SU-DHL-6 (cell line): ENCODE results near the gene HOXA13.

ENCODE experiments used
- H2AFZ ChIP-seq: fragments of 200-600 bp; sonication (generic); 2 replicates; pipeline ENCODE4 v1.6.1; 2014; ENCODE audit warnings: low read depth, mild to moderate bottlenecking, moderate library complexity, mixed read lengths, antibody characterized with exemption, low read length; ENCODE audit not compliant: severe bottlenecking
- H3F3A ChIP-seq: fragments of 200-600 bp; shearing (Covaris generic); 2 replicates; pipeline ENCODE4 v1.6.0; 2016; ENCODE audit warnings: antibody characterized with exemption, mild to moderate bottlenecking; ENCODE audit not compliant: insufficient read depth
- H3K27ac ChIP-seq: fragments of 200-600 bp; sonication (generic); 2 replicates; pipeline ENCODE4 v1.5.1; 2016; ENCODE audit warnings: low read depth, mild to moderate bottlenecking, low read length, moderate library complexity, mixed read lengths
- H3K27me3 ChIP-seq: fragments of 200-600 bp; sonication (generic), shearing (Covaris generic); 2 replicates; pipeline ENCODE4 v1.6.0; 2014; ENCODE audit warnings: mild to moderate bottlenecking, low read length
- H3K36me3 ChIP-seq: fragments of 200-600 bp; sonication (generic); 2 replicates; pipeline ENCODE4 v1.6.1; 2014; ENCODE audit warnings: mild to moderate bottlenecking, low read length, mixed read lengths
- H3K4me2 ChIP-seq: fragments of 300-600, 200-600 bp; shearing (Covaris generic), sonication (generic); 2 replicates; pipeline ENCODE4 v1.6.0; 2014; ENCODE audit warnings: low read length, low read depth, mild to moderate bottlenecking; ENCODE audit not compliant: poor library complexity, severe bottlenecking
- H3K4me3 ChIP-seq: fragments of 200-600 bp; sonication (generic); 2 replicates; pipeline ENCODE4 v1.5.1; 2014; ENCODE audit warnings: antibody characterized with exemption, low read length, mild to moderate bottlenecking, mixed read lengths; ENCODE audit not compliant: insufficient read depth, poor library complexity, severe bottlenecking
- H3K79me2 ChIP-seq: fragments of 200-600 bp; sonication (generic); 2 replicates; pipeline ENCODE4 v1.6.1; 2014; ENCODE audit warnings: mild to moderate bottlenecking, low read length, moderate library complexity; ENCODE audit not compliant: insufficient read depth
- H3K9ac ChIP-seq: fragments of 200-600 bp; sonication (generic); 2 replicates; pipeline ENCODE4 v1.7.0; 2014; ENCODE audit warnings: mild to moderate bottlenecking, low read length
- H3K9me2 ChIP-seq: fragments of 200-600 bp; sonication (generic); replicated peaks from 2 replicates; pipeline ENCODE4 v1.6.1; 2014; ENCODE audit warnings: low read length; ENCODE audit not compliant: insufficient read depth
- H3K9me3 ChIP-seq: fragments of 200-600 bp; sonication (generic); 2 replicates; pipeline ENCODE4 v1.6.1; 2014; ENCODE audit warnings: low read length, mixed read lengths; ENCODE audit not compliant: insufficient read depth
- H4K20me1 ChIP-seq: fragments of 200-600 bp; sonication (generic); 2 replicates; pipeline ENCODE4 v1.6.1; 2014; ENCODE audit warnings: low read depth, mild to moderate bottlenecking, antibody characterized with exemption, low read length, moderate library complexity, mixed read lengths
- CTCF ChIP-seq: fragments of 200-600 bp; sonication (generic); IDR thresholded peaks from one replicate; pipeline ENCODE4 v1.5.1; 2017; ENCODE audit warnings: antibody characterized with exemption, mild to moderate bottlenecking, low read length, moderate library complexity; ENCODE audit not compliant: insufficient read depth, poor library complexity, severe bottlenecking
- EZH2phosphoT487 ChIP-seq: fragments of 200-600 bp; sonication (generic), shearing (Covaris generic); conservative IDR thresholded peaks from 2 replicates; pipeline ENCODE4 v1.6.1; 2018; ENCODE audit warnings: mild to moderate bottlenecking, antibody characterized with exemption, low read length, moderate library complexity, mixed read lengths

HOXA13 gene

DNA sequence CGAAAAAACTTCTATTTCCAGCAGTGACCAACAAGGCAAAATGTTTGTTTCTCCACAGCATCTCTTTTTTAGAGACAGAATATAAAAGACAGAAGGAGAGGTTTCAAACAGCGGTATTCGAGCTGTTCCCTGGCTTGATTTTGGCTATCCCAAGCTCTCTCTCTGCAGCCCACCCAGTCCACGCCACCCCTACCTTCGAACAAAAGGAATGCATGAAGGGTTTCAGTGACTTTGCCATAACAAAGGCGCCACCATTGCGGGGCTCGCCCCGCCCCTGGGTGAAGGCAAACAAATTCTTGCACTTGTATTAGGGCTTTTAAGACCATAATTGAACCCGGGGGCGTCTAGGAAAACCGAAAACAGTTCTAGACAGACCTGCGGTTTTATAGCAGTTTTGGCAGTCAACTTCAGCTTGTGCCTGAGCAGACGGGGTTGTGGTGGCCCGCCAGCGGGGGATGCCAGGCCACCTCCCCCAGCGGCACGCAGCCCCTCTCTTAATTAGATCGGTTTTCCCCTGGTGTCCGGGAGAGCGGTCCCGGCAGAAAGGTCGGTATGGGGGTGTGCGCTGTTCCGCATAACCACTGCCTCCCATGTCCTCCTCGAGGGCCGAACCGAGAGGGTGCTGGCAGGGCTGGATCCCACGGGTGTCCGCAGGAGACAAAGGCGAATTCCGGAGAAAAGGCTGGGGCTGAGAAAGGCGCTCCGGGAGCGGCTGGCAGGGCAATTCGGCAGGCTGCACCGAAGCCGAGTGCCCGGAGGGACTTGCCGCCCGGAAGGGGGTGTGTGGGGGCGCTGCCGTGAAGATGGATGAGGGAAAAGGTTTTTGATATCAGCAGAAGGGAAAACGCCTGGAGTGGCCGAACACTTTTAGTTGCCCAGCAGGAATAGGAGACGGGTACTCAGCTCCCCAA lies 12.2 kb downstream of the HOXA13 start:
- Histone ChIP-seq H3K4me2 (no peak overlapping the region), H3F3A (no peaks in the 10 kb centered on the region), H3K9me3 (no peaks in the 10 kb centered on the region), H3K4me3 (no peak overlapping the region), H4K20me1 (no peaks in the 10 kb centered on the region), H3K27ac (no peak overlapping the region), H3K27me3 (no peaks in the 10 kb centered on the region), H3K9ac (no peak overlapping the region), H2AFZ (no peak overlapping the region), H3K79me2 (no peaks in the 10 kb centered on the region), H3K36me3 (no peaks in the 10 kb centered on the region), H3K9me2 (no peaks in the 10 kb centered on the region)
- no peak for TF ChIP-seq EZH2phosphoT487
- TF ChIP-seq CTCF: no peak

DNA sequence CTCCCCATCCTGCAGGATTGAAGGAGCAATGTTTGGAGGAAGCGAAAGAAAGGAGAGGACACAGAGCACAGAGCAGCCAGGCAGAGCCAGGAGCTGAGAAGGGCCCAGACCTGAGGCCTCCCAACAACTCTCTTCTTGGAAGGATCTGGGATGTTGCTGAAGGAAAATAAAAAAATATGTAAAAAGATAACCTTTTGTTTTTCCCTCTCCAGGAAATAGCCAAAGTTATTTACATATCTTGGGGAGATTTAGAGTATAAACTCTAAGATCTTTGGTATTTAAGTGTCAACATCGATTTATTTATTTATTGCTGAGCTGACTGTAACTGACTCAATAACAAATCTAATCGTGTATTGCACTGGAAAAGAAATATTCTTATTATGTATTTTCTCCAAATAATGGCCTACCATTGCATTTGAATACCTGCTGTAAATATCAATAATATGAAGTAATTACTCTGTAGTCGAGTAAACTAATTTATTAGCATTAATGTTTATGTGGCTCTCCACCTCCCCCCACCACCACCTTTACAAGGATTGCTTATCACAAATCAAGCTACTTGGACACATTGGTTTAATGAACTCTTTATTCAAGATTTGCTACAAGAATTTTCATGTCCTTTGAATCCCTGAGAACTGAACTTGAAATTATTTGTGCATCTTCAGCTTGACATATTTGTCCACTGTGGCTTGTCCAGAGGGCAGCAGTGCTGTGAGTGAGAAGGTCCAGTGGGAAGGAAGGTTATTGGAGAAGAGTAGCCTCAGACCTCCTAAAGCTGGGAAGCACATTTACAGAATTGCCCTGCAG lies 13.0 kb downstream of the HOXA13 start:
- H3K79me2 ChIP-seq: no peaks in the 10 kb centered on the region
- no peak overlapping the region for H3K27ac ChIP-seq
- H3F3A ChIP-seq: no peaks in the 10 kb centered on the region
- H3K9me2 ChIP-seq: no peaks in the 10 kb centered on the region
- no peak overlapping the region for H2AFZ ChIP-seq
- no peak for TF ChIP-seq EZH2phosphoT487
- no peak for TF ChIP-seq CTCF
- H3K4me3 ChIP-seq: no peak overlapping the region
- no peaks in the 10 kb centered on the region for H3K27me3 ChIP-seq
- no peaks in the 10 kb centered on the region for H3K9me3 ChIP-seq
- no peak overlapping the region for H3K4me2 ChIP-seq
- no peak overlapping the region for H3K9ac ChIP-seq
- no peaks in the 10 kb centered on the region for H3K36me3 ChIP-seq
- no peaks in the 10 kb centered on the region for H4K20me1 ChIP-seq

DNA sequence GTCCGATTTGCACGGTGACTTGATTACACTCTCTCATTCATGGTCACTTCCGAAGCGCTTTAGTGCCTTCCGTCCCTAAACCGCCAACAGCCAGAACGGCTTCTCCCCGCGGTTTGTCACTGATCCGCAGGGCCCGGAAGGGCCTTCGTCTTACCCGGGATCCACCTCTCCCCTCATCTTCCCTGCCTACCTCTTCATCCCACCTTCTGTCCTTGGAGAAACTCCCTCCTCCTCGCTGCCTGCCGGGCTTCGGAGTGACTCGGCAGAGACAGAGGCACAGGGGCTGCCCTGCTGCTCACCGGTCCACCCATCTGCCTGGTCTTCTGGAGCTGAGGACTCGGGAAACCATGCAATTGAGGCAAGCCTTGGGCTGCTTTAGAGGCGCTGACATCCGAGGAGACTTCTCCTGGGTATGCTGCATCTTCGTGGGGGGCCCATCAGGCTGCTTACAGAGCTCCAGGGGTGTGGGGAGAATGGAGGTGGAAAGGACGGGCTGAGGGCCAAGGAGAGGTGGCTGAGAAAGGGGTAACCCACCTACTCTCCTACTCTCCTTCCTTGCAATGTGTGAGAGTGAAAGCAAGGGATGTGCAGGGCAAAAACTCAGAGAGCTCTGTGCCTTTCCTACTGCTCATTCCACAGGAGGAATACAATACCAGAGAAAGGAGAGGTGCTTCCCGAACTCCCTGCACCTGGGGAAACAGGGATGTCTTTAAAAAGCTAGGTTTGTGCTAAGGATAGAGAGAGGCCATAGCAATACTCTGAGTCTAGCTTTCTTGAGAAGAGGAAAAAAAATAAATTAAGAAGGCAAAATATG lies 13.8 kb downstream of the HOXA13 start:
- no peaks in the 10 kb centered on the region for H3K79me2 ChIP-seq
- no peak overlapping the region for H3K27ac ChIP-seq
- no peak overlapping the region for H3K4me2 ChIP-seq
- no peaks in the 10 kb centered on the region for H3F3A ChIP-seq
- no peaks in the 10 kb centered on the region for H4K20me1 ChIP-seq
- H3K27me3 ChIP-seq: no peaks in the 10 kb centered on the region
- no peak overlapping the region for H3K9ac ChIP-seq
- H3K4me3 ChIP-seq: no peak overlapping the region
- H3K36me3 ChIP-seq: no peaks in the 10 kb centered on the region
- TF ChIP-seq CTCF (no peak), EZH2phosphoT487 (no peak)
- H3K9me2 ChIP-seq: no peaks in the 10 kb centered on the region
- no peak overlapping the region for H2AFZ ChIP-seq
- H3K9me3 ChIP-seq: no peaks in the 10 kb centered on the region
